ENCODE measurements around the gene WWTR1. TPM values are rescaled to one million over a fixed set of nuclear protein-coding genes. Genes with fewer than 3 reads are reported as not detected.

WWTR1 gene
- total RNA-seq, 1 donor from 2014 or later: 3.4 TPM

- no peak for TF ChIP-seq CTCF (IDR thresholded peaks at IDR 0.05; ENCODE audit: insufficient read depth, low read length, severe bottlenecking)
- H3K27me3 ChIP-seq (ENCODE audit: control insufficient read depth, insufficient read depth, low read length): no peaks in the 10 kb centered on the region
- H3K36me3 ChIP-seq (ENCODE audit: control insufficient read depth, insufficient read depth, low read length): no peaks in the 10 kb centered on the region
- FAIRE-seq: no peak
- DNase-seq (ENCODE audit: low read depth): no peak
- H3K4me3 ChIP-seq (ENCODE audit: low read depth, low read length): no peak overlapping the region
Observed at GRCh38 chr3:149660462-149660861, 2.6 kb upstream of the WWTR1 start.

- Histone ChIP-seq H3K4me3 (ENCODE audit: low read depth, low read length) (peak overlapping the region; percentile 83), H3K36me3 (ENCODE audit: control insufficient read depth, insufficient read depth, low read length) (no peaks in the 10 kb centered on the region), H3K27me3 (ENCODE audit: control insufficient read depth, insufficient read depth, low read length) (no peaks in the 10 kb centered on the region)
- no peak for DNase-seq (ENCODE audit: low read depth)
- no peak for TF ChIP-seq CTCF (IDR thresholded peaks at IDR 0.05; ENCODE audit: insufficient read depth, low read length, severe bottlenecking)
- FAIRE-seq: no peak
Observed at GRCh38 chr3:149658744-149659497, 1.1 kb upstream of the WWTR1 start.

GRCh38 chr3:149657321-149657925, 402 bp downstream of the WWTR1 start:
- TF ChIP-seq CTCF (IDR thresholded peaks at IDR 0.05; ENCODE audit: insufficient read depth, low read length, severe bottlenecking): no peak
- no peaks in the 10 kb centered on the region for H3K36me3 ChIP-seq (ENCODE audit: control insufficient read depth, insufficient read depth, low read length)
- no peak for FAIRE-seq
- peak overlapping the region; percentile 83 for H3K4me3 ChIP-seq (ENCODE audit: low read depth, low read length)
- H3K27me3 ChIP-seq (ENCODE audit: control insufficient read depth, insufficient read depth, low read length): no peaks in the 10 kb centered on the region
- DNase-seq (ENCODE audit: low read depth): peak; percentile 66

- no peak for FAIRE-seq
- no peak for TF ChIP-seq CTCF (IDR thresholded peaks at IDR 0.05; ENCODE audit: insufficient read depth, low read length, severe bottlenecking)
- H3K27me3 ChIP-seq (ENCODE audit: control insufficient read depth, insufficient read depth, low read length): no peaks in the 10 kb centered on the region
- H3K36me3 ChIP-seq (ENCODE audit: control insufficient read depth, insufficient read depth, low read length): no peaks in the 10 kb centered on the region
- H3K4me3 ChIP-seq (ENCODE audit: low read depth, low read length): peak overlapping the region; percentile 83
- DNase-seq (ENCODE audit: low read depth): no peak
Observed at GRCh38 chr3:149655826-149656574, 1.8 kb downstream of the WWTR1 start.

GRCh38 chr3:149654188-149654601, 3.6 kb downstream of the WWTR1 start:
- Histone ChIP-seq H3K27me3 (ENCODE audit: control insufficient read depth, insufficient read depth, low read length) (no peaks in the 10 kb centered on the region), H3K4me3 (ENCODE audit: low read depth, low read length) (no peak overlapping the region), H3K36me3 (ENCODE audit: control insufficient read depth, insufficient read depth, low read length) (no peaks in the 10 kb centered on the region)
- no peak for TF ChIP-seq CTCF (IDR thresholded peaks at IDR 0.05; ENCODE audit: insufficient read depth, low read length, severe bottlenecking)
- FAIRE-seq (no peak), DNase-seq (ENCODE audit: low read depth) (peak; percentile 30)

All from bronchial epithelial cell (primary cell).